HepG2 (cell line): ENCODE measurements around the gene PVRIG. TPM values are rescaled to one million over a fixed set of nuclear protein-coding genes. Genes with fewer than 3 reads are reported as not detected.
"Not testable (repeated sequence)": the region's sequence is repeated elsewhere in the genome, so short reads cannot be mapped to it uniquely, and the experiment has no call there.

Source experiments
- ATAC-seq: fragments of 200-7000 bp; cut with Tn5 transposase; 3 replicates; pipeline ENCODE4 v1.9.1; 2020; ENCODE audit warnings: mild to moderate bottlenecking, moderate library complexity
- BruUV-seq: library from RNA; stranded (reverse); fragments of 400-500 nt; replicated peaks from 2 replicates; lab custom pipeline; 2021; lab: Mats Ljungman, UMichigan
- CTCF ChIA-PET: fragments of 300-600 bp; formaldehyde crosslinking; extraction: SDS; loops from one replicate; lab custom pipeline; 2021; ENCODE audit warnings: low total read pairs, inconsistent platforms, low intra/inter-chr PET ratio; lab: Yijun Ruan, JAX
- POLR2A ChIA-PET: fragments of 350-600 bp; sonication (Branson Sonifier 250); formaldehyde crosslinking; loops from one replicate; lab custom pipeline; 2020; ENCODE audit warnings: antibody characterized with exemption, inconsistent platforms; lab: Yijun Ruan, JAX
- DNase-seq: peaks from one replicate; pipeline ENCODE4 v3.0.0-alpha.2; 2015; ENCODE audit warnings: low spot score
- FAIRE-seq: peaks from 3 replicates; lab custom pipeline; 2011; peaks lifted over from hg19 to GRCh38; lab: Jason Lieb, UNC
- H2AFZ ChIP-seq: one replicate; pipeline ENCODE4 v1.6.1; 2011; ENCODE audit warnings: low read length, inconsistent platforms
- H3K27ac ChIP-seq: fragments of 300-600 bp; 3 replicates; pipeline ENCODE4 v1.8.0; 2011; ENCODE audit warnings: mixed run types, mild to moderate bottlenecking, mixed read lengths, low read length, inconsistent platforms; ENCODE audit not compliant: insufficient read depth; ENCODE audit errors: extremely low read length
- H3K27me3 ChIP-seq, 2 experiments: fragments of 200-600 bp in 1 of 2; 2 replicates in 1 of 2; 3 replicates in 1 of 2; pipeline versions ENCODE4 v1.6.0 to v1.8.0; 2011; ENCODE audit warnings: low read length in 2 of 2, mild to moderate bottlenecking in 2 of 2, moderate library complexity in 2 of 2, inconsistent platforms in 1 of 2; ENCODE audit not compliant: insufficient read depth in 2 of 2, control insufficient read depth in 1 of 2
- H3K36me3 ChIP-seq, 2 experiments: fragments of 200-600 bp in 1 of 2; replicated peaks in 1 of 2; 2 replicates in 1 of 2; 3 replicates in 1 of 2; pipeline versions ENCODE4 v1.5.1 to v1.8.0; 2011; ENCODE audit warnings: low read length in 2 of 2, inconsistent platforms in 1 of 2; ENCODE audit not compliant: insufficient read depth in 2 of 2, control insufficient read depth in 1 of 2
- H3K4me1 ChIP-seq: 2 replicates; pipeline ENCODE4 v1.5.1; 2012; ENCODE audit warnings: low read length, inconsistent platforms; ENCODE audit not compliant: insufficient read depth
- H3K4me2 ChIP-seq: 2 replicates; pipeline ENCODE4 v1.6.0; 2011; ENCODE audit warnings: low read depth, low read length, inconsistent platforms
- H3K4me3 ChIP-seq, 3 experiments: fragments of 200-600 bp in 1 of 3; sonication (generic), shearing (Covaris generic) in 1 of 3; replicated peaks in 1 of 3; 2 replicates each; pipeline ENCODE4 v1.5.1; 2011 to 2016; ENCODE audit warnings: low read length in 3 of 3, inconsistent platforms in 2 of 3, low read depth in 2 of 3, mild to moderate bottlenecking in 2 of 3, control low read depth in 1 of 3, mixed read lengths in 1 of 3; ENCODE audit not compliant: insufficient read depth in 1 of 3
- H3K79me2 ChIP-seq: one replicate; pipeline ENCODE4 v1.6.1; 2011; ENCODE audit warnings: low read length, inconsistent platforms; ENCODE audit not compliant: insufficient read depth
- H3K9ac ChIP-seq: 2 replicates; pipeline ENCODE4 v1.6.0; 2011; ENCODE audit warnings: mild to moderate bottlenecking, low read depth, low read length, inconsistent platforms; ENCODE audit not compliant: insufficient read depth
- H3K9me3 ChIP-seq: 2 replicates; pipeline ENCODE4 v1.5.1; 2012; ENCODE audit warnings: mild to moderate bottlenecking, low read length
- H4K20me1 ChIP-seq: 2 replicates; pipeline ENCODE4 v1.6.0; 2011; ENCODE audit warnings: inconsistent platforms, mild to moderate bottlenecking, low read length, moderate library complexity; ENCODE audit not compliant: insufficient read depth
- CREB1 ChIP-seq, 2 experiments: fragments of 450-650 bp in 1 of 2; IDR thresholded peaks; 2 replicates each; pipeline ENCODE4 v1.6.1; 2016 to 2017; ENCODE audit warnings: control low read depth in 1 of 2, mild to moderate bottlenecking in 1 of 2, missing compliant biosample characterization in 1 of 2, missing genetic modification characterization in 1 of 2
- WGBS: methylation state at CpG from one replicate; pipeline ENCODE4 v1.1.6; 2017; ENCODE audit warnings: low lambda C conversion rate; 5-methylcytosine and 5-hydroxymethylcytosine counted together
- in situ Hi-C: cut with HindIII; loops from 2 replicates; pipeline ENCODE4 v1.10.0; 2017; ENCODE audit warnings: low pct_unique_long_range_greater_than_20kb; ENCODE audit not compliant: extremely low pct_ligation_motif_present
- intact Hi-C: fragments of 100-400 bp; cut with micrococcal nuclease; formaldehyde crosslinking; loops from one replicate; pipeline ENCODE4 v1.10.0; 2022; ENCODE audit not compliant: unreplicated experiment
- polyA plus RNA-seq, 8 experiments: library from polyadenylated mRNA; depleted of rRNA in 3 of 8; stranded (reverse) in 7 of 8; unstranded in 1 of 8; fragments of >200 nt; fragmentation: Illumina TruSeq in 4 of 8; extraction: Trizol in 4 of 8; gene quantifications; 2 replicates each; pipeline versions ENCODE4 v1.2.1 to v1.2.3, GENCODE V29; 2011 to 2016; ENCODE audit warnings: low read depth in 4 of 8, missing spikeins in 1 of 8, mixed read lengths in 1 of 8; ENCODE audit not compliant: insufficient read depth in 1 of 8
- total RNA-seq, 5 experiments: library from RNA; depleted of rRNA; stranded (reverse); fragments of >200 nt; fragmentation: Illumina TruSeq; extraction: Trizol; gene quantifications; 2 replicates each; pipeline ENCODE4 v1.2.3, GENCODE V29; 2016; ENCODE audit warnings: low read depth in 1 of 5

Gene PVRIG
- total and polyA plus RNA-seq, 2 of the 13 experiments (the other 11 are each of a cell fraction or from before 2014, with no cell fraction given), result not detected

- Histone ChIP-seq H3K79me2 (peaks cover 30% of the 10 kb centered on the region), H3K4me1 (peaks cover 20% of the 10 kb centered on the region)
- 98% methylated on average over 4 of the region's 4 CpGs for WGBS
- H3K27ac ChIP-seq, H3K9me3 ChIP-seq, H3K36me3 ChIP-seq, in situ Hi-C loops, CTCF ChIA-PET, H3K27me3 ChIP-seq, H3K4me2 ChIP-seq, H2AFZ ChIP-seq, BruUV-seq, POLR2A ChIA-PET, FAIRE-seq, ATAC-seq, intact Hi-C loops, H3K9ac ChIP-seq, DNase-seq, H4K20me1 ChIP-seq, H3K4me3 ChIP-seq: not testable (repeated sequence)
Measured at GRCh38 chr7:100262896-100263295, 43.1 kb downstream of the PVRIG start.

- Histone ChIP-seq H3K79me2 (peaks cover 41% of the 10 kb centered on the region), H3K4me1 (peaks cover 33% of the 10 kb centered on the region)
- WGBS, result 100% methylated on average over 4 of the region's 4 CpGs
- FAIRE-seq; POLR2A ChIA-PET; ATAC-seq; H3K4me2 ChIP-seq; H3K4me3 ChIP-seq; in situ Hi-C loops; intact Hi-C loops; H3K27me3 ChIP-seq; H3K36me3 ChIP-seq; H4K20me1 ChIP-seq; H2AFZ ChIP-seq; CTCF ChIA-PET; H3K9me3 ChIP-seq; DNase-seq; H3K27ac ChIP-seq; BruUV-seq; H3K9ac ChIP-seq; TF ChIP-seq CREB1 (CRISPR knock-in tag; IDR thresholded peaks at IDR 0.05): not testable (repeated sequence)
- peak; percentile 66 for TF ChIP-seq CREB1 (IDR thresholded peaks at IDR 0.05)
Measured at GRCh38 chr7:100264223-100264622, 44.5 kb downstream of the PVRIG start.

GRCh38 chr7:100264669-100265165, 45.0 kb downstream of the PVRIG start:
- POLR2A ChIA-PET, result not testable (repeated sequence)

GRCh38 chr7:100265851-100266250, 46.1 kb downstream of the PVRIG start:
- WGBS, result 96% methylated on average over 5 of the region's 5 CpGs
- H4K20me1 ChIP-seq, H3K27ac ChIP-seq, H3K9ac ChIP-seq, ATAC-seq, intact Hi-C loops, H2AFZ ChIP-seq, FAIRE-seq, CTCF ChIA-PET, H3K4me3 ChIP-seq, H3K9me3 ChIP-seq, H3K4me2 ChIP-seq, POLR2A ChIA-PET, DNase-seq, in situ Hi-C loops, H3K27me3 ChIP-seq, H3K36me3 ChIP-seq, BruUV-seq: not testable (repeated sequence)
- Histone ChIP-seq H3K4me1 (peaks cover 43% of the 10 kb centered on the region), H3K79me2 (peaks cover 39% of the 10 kb centered on the region)

More at GRCh38 chr7:100264669-100265165, 45.0 kb downstream of the PVRIG start:
- H3K36me3 ChIP-seq, DNase-seq, H4K20me1 ChIP-seq, FAIRE-seq, H3K4me3 ChIP-seq, H3K9me3 ChIP-seq, CTCF ChIA-PET, in situ Hi-C loops, H3K27ac ChIP-seq, BruUV-seq, H3K4me2 ChIP-seq, ATAC-seq, H3K27me3 ChIP-seq, intact Hi-C loops, H3K9ac ChIP-seq, H2AFZ ChIP-seq: not testable (repeated sequence)
- H3K79me2 ChIP-seq, result peaks cover 44% of the 10 kb centered on the region
- WGBS, result 95% methylated on average over 7 of the region's 7 CpGs
- H3K4me1 ChIP-seq, result peaks cover 38% of the 10 kb centered on the region
